Forelimb muscle (tissue), 1 donor: ENCODE results near the gene FSTL4. TPM values are rescaled to one million over a fixed set of nuclear protein-coding genes. Genes with fewer than 3 reads are reported as not detected.
A peak's percentile ranks its signal among the peaks of the same experiment; 100 is the strongest.

Source experiments
- DNase-seq: peaks from one replicate; pipeline ENCODE4 v3.0.0-alpha.2; 2013; ENCODE audit warnings: low read depth
- polyA plus RNA-seq: library from polyadenylated mRNA; unstranded; fragments of 120-200 nt; gene quantifications from one replicate; pipeline ENCODE4 v1.2.1, GENCODE V29; 2013; ENCODE audit not compliant: insufficient read length

FSTL4 gene
- polyA plus RNA-seq, 1 donor: 3.6 TPM

DNA sequence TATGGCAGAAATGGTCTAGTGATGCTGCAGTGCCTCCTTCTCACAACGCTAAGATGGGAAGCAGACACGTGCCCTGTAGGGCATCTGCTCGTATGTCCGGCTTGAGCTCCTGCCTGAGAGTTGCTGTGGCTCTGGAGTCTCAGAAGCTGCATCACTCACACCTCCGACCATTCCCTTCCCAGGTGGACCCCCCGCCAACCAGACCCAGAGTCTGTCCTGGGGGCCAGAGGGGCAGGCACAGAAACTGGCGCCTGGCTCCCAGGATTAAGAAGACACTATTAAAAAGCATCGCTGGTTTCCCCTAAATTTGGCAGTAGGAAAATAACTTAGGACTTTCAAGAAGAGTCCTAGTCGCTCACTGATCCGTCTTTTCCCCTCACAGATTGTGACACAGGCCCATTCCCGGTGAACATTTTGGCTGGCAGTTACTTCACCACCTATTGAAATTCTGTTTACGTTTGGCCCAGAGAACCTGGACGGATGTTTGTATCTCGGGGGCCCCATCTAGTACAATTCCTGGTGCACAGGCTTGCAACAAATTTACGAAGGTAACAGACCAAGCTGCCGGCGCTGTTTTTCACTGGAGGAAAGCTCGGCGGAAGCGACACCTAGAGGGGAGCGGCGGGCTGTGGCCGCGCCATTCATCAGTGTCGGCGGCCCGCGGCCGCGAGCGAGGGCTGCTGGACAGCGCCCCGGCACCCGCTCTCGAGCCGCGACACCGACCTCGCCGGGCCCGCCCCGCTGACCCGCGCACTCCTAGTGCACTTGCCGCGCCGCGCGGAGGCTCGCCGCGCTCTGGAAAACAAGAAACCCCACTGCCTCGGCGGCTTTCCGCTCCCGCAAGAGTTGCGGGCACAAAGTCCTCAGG is 1.6 kb downstream of the FSTL4 start:
- DNase-seq: peak; percentile 17

DNA sequence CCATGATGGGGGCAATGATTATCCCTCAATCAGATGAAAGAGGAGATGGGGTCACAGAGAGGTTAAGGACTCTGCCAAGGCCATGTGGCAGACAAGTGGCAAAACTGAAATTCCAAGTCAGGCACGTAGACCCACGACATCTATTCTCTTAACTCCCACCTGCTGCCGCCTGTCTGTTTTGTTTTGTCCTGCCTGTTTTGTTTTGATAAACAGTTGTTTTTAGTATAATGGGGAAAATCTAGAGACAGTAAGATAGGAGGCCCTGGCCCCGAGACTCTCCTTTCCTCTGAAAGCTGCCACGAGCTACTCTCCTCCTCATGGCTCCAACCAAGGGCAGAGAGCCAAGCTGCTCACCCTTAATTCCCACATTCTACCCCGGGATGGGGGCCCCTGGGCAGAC is 4.9 kb downstream of the FSTL4 start:
- no peak for DNase-seq

GRCh38 chr5:133606835-133607234 is 5.5 kb downstream of the FSTL4 start:
- DNase-seq: no peak

GRCh38 chr5:133605323-133605722 is 7.0 kb downstream of the FSTL4 start:
- no peak for DNase-seq

- no peak for DNase-seq
Measured at GRCh38 chr5:133603711-133604110, 8.6 kb downstream of the FSTL4 start.

- no peak for DNase-seq
Measured at GRCh38 chr5:133602835-133603380, 9.4 kb downstream of the FSTL4 start.

GRCh38 chr5:133599600-133599999 is 12.7 kb downstream of the FSTL4 start:
- no peak for DNase-seq

DNA sequence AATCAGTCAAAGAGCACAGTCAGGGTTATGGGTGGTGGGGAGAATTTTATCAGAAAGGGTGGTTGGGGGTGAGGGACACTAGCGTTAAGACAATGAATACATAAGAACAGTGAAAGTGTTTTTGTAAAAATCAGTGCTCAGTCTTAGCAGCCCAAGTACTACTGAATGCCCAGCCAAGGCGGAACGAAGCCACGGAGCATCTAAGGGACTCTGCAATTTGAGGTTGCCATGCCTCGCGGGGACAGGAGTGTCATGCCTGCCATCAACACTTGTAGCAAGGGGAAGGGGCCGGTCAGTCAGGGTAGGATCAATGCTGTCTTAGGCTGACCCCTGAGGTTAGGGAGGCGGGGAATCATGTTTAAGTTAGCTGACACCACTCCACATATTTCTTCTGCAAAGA is 13.3 kb downstream of the FSTL4 start:
- no peak for DNase-seq

DNA sequence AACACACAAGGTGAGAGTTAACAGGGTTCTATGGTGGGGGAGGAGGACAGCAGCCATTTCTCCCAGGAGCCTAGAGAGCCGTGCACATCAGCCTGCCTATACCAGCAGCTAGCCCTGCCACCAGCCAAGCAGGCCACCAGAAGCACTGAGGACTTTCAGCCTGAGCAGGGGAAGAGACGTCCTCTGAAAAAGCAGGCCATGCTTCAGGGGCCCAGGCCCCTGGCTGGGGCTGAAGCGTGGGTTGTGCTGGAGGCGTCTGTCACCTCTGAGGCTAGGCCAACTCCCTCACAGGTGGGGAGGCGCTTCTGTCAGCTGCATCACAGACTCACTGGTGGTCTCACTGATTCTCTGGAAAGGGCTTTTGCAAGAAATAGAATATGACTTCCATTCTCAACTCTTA is 16.3 kb downstream of the FSTL4 start:
- no peak for DNase-seq

- no peak for DNase-seq
Measured at GRCh38 chr5:133595465-133595864, 16.9 kb downstream of the FSTL4 start.

- no peak for DNase-seq
Measured at GRCh38 chr5:133589286-133589685, 23.1 kb downstream of the FSTL4 start.

- no peak for DNase-seq
Measured at GRCh38 chr5:133582971-133583370, 29.4 kb downstream of the FSTL4 start.

DNA sequence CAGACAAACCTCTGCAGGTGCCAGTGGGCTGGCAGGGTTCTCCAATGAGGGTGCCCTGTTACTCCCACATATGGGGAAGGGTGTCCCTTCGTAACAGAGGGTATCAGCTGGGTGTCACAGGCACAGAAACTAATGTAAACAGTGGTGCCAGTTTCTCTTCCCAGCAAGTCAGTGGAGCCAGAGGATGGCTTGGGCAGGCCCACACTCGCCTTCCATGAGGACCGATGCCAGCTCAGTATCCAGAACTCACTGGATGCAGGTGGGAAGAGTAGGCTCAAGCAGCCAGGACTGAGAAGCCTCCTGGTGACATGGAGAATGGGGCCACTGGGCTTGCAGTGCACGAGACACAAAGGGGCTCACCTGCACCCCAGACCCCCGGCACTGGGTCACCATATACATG is 30.4 kb downstream of the FSTL4 start:
- no peak for DNase-seq

DNA sequence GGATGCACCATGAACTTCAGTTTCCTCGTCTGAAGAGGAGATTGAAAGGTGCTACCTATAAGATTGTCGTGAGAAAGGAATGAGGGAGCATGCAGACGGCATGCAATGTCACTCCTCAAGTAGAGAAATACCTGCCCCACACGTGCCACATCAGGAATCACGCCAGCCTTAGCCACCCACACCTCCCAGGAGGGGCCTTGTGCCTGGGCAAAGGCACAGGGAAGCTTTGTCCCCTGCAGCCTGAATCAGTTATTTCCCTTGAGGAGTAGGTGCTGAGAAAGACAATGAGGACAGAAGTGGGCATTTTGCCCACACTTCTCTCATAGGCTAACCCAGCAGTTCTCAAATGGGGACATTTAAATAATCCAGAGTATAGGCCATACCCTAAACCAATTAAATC is 31.0 kb downstream of the FSTL4 start:
- DNase-seq: no peak

- no peak for DNase-seq
Measured at GRCh38 chr5:133580618-133581017, 31.7 kb downstream of the FSTL4 start.

- DNase-seq: no peak
Measured at GRCh38 chr5:133579766-133580165, 32.6 kb downstream of the FSTL4 start.

- peak; percentile 2 for DNase-seq
Measured at GRCh38 chr5:133569347-133569746, 43.0 kb downstream of the FSTL4 start.

- peak; percentile 14 for DNase-seq
Measured at GRCh38 chr5:133565993-133566392, 46.3 kb downstream of the FSTL4 start.

GRCh38 chr5:133564921-133565565 is 47.3 kb downstream of the FSTL4 start:
- no peak for DNase-seq

DNA sequence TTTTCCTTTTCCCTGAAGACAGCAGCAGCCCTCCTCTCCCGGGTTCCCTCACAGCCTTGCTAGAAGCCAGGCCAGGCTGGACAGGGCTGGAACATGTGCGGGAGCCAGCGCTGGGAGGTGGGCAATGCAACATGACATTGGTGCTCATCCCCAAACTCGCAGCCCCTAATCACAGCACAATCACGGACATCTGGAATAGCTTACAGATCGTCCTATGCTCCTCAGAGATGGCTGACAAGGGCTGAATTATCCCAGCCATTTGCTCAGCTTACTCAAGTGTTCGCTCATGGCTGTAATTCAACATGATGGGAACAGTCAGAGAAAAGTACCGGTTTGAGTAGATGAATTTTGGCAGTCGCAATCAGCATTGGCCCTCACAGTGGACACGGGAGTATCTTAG is 49.8 kb downstream of the FSTL4 start:
- DNase-seq: no peak

GRCh38 chr5:133559960-133560359 is 52.4 kb downstream of the FSTL4 start:
- no peak for DNase-seq

DNA sequence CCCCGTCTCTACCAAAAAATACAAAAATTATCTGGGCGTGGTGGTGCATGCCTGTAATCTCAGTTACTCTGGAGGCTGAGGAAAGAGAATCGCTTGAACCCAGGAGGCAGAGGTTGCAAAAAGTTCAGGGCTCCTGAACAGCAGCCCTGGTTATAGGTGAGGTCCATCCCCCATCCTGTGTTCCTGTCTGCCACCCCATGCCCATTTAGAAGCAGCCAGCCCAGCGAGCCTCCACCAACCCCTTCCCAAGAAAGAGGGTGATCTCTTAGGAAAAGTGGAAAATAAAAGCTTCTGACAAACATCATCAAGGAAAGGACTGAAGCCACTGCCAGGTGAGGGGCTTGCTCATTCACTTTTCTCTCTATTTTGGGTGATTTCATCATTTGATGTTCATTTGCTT is 55.8 kb downstream of the FSTL4 start:
- no peak for DNase-seq

DNA sequence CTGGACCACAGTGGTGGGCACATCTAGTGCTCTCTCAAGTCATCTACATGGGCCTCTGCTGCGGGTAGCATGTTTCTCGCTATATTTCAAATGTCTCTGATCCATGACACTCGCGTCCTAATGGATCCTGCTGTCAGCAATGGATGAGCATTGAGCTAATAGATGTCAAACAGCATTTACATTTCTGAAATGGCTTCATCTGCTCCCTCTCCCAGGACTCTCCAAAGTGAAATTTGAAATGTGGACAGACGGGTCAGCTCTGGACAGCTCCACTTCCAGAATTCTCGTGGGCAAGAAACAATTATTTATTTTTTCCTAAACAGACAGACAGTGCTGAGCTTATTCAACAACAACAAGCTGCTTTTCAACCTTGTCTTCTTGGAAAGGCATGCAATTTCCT is 58.1 kb downstream of the FSTL4 start:
- no peak for DNase-seq
